A673 (cell line): Measurements from ENCODE around the gene ITGAV.

Experiments
- CTCF ChIP-seq: fragments of 300-800, 200-600 bp; sonication (generic); conservative IDR thresholded peaks from 2 replicates; pipeline ENCODE4 v1.5.1; 2017; ENCODE audit warnings: low read depth, mild to moderate bottlenecking, antibody characterized with exemption, low read length, moderate library complexity, mixed read lengths
- EZH2 ChIP-seq: fragments of 200-600 bp; sonication (generic); IDR thresholded peaks from 2 replicates; pipeline ENCODE4 v1.6.1; 2017; ENCODE audit warnings: borderline replicate concordance, low read depth, mild to moderate bottlenecking, mixed read lengths, antibody characterized with exemption, low read length; ENCODE audit not compliant: poor library complexity, severe bottlenecking

- TF ChIP-seq CTCF = no peak
- TF ChIP-seq EZH2 = no peak
These were observed 58.3 kb downstream of the ITGAV start for GRCh38 chr2:186648130-186648529.
